Ovary (tissue), 3 donors: ENCODE results near the gene TBX18.

Source experiments
- EP300 ChIP-seq: sonication (generic); formaldehyde crosslinking; IDR thresholded peaks from one replicate; pipeline ENCODE4 v1.6.1; 2017; ENCODE audit warnings: antibody characterized with exemption
- POLR2A ChIP-seq: fragments of 450-650 bp; IDR thresholded peaks from one replicate; pipeline ENCODE4 v1.6.1; 2017; ENCODE audit warnings: antibody characterized with exemption, mild to moderate bottlenecking, moderate library complexity
- TF ChIP-seq, protein P1 (sequence below), 3 donors: fragments of 450-650 bp in 2 of 3; fragments of 200-600 bp in 1 of 3; IDR thresholded peaks; one replicate each; pipeline versions ENCODE4 v1.5.1 to v1.8.0; 2016 to 2022; ENCODE audit warnings: antibody characterized with exemption in 3 of 3, mild to moderate bottlenecking in 1 of 3
- donor health status: DM: no; HTN: no; CAD: no.

DNA sequence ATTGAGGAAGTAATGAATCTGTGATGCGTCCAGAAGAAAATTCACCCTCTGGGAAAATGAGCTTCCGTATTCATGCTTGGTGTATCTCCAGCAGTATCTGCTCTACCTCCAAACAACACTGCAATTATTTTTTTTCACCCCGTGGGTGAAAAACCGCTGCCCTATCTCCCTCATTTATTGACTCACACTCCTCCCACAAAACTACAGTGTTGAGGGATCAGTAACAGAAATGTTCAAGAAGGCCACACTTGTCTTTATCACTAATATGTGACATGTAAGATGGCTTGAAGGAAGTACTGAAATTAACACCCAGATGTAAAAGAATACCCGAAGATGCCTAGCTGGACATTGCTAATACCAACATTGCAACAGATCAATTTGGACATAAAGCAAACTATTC, 4.9 kb upstream of the TBX18 start:
- TF ChIP-seq, protein P1, sequence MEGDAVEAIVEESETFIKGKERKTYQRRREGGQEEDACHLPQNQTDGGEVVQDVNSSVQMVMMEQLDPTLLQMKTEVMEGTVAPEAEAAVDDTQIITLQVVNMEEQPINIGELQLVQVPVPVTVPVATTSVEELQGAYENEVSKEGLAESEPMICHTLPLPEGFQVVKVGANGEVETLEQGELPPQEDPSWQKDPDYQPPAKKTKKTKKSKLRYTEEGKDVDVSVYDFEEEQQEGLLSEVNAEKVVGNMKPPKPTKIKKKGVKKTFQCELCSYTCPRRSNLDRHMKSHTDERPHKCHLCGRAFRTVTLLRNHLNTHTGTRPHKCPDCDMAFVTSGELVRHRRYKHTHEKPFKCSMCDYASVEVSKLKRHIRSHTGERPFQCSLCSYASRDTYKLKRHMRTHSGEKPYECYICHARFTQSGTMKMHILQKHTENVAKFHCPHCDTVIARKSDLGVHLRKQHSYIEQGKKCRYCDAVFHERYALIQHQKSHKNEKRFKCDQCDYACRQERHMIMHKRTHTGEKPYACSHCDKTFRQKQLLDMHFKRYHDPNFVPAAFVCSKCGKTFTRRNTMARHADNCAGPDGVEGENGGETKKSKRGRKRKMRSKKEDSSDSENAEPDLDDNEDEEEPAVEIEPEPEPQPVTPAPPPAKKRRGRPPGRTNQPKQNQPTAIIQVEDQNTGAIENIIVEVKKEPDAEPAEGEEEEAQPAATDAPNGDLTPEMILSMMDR (IDR thresholded peaks at IDR 0.05): no peak
- TF ChIP-seq POLR2A: no peak
- TF ChIP-seq EP300: no peak
